DOHH2 (cell line): ENCODE data around the gene ROBO2.

ENCODE experiments used
- H3F3A ChIP-seq: fragments of 200-600 bp; sonication (generic), shearing (Covaris generic); 2 replicates; pipeline ENCODE4 v1.6.0; 2016; ENCODE audit warnings: antibody characterized with exemption, mild to moderate bottlenecking; ENCODE audit not compliant: control insufficient read depth, insufficient read depth
- H3K27ac ChIP-seq: fragments of 200-600 bp; sonication (generic); 2 replicates; pipeline ENCODE4 v1.5.1; 2014; ENCODE audit warnings: low read depth, mild to moderate bottlenecking, low read length, moderate library complexity
- H3K27me3 ChIP-seq: fragments of 200-600 bp; sonication (generic); 2 replicates; pipeline ENCODE4 v1.6.1; 2014; ENCODE audit warnings: mild to moderate bottlenecking, low read length, mixed read lengths; ENCODE audit not compliant: control insufficient read depth
- H3K36me3 ChIP-seq: fragments of 200-600 bp; sonication (generic); 2 replicates; pipeline ENCODE4 v1.6.1; 2014; ENCODE audit warnings: mild to moderate bottlenecking, low read length, moderate library complexity, mixed read lengths; ENCODE audit not compliant: control insufficient read depth
- H3K4me1 ChIP-seq: fragments of 200-600 bp; sonication (generic); 2 replicates; pipeline ENCODE4 v1.6.1; 2014; ENCODE audit warnings: mild to moderate bottlenecking, low read length, mixed read lengths; ENCODE audit not compliant: control insufficient read depth
- H3K4me2 ChIP-seq: fragments of 200-600 bp; sonication (generic); 2 replicates; pipeline ENCODE4 v1.6.0; 2014; ENCODE audit warnings: mild to moderate bottlenecking, low read length, moderate library complexity
- H3K4me3 ChIP-seq: fragments of 200-600 bp; sonication (generic); 2 replicates; pipeline ENCODE4 v1.5.1; 2014; ENCODE audit warnings: mild to moderate bottlenecking, low read length, mixed read lengths
- H3K79me2 ChIP-seq: fragments of 200-600 bp; sonication (generic); 2 replicates; pipeline ENCODE4 v1.6.1; 2014; ENCODE audit warnings: mild to moderate bottlenecking, low read length, mixed read lengths; ENCODE audit not compliant: control insufficient read depth
- H3K9me2 ChIP-seq: fragments of 200-600 bp; sonication (generic); replicated peaks from 2 replicates; pipeline ENCODE4 v1.6.1; 2014; ENCODE audit warnings: mild to moderate bottlenecking, low read length, mixed read lengths; ENCODE audit not compliant: control insufficient read depth
- H3K9me3 ChIP-seq: fragments of 200-600 bp; sonication (generic); 2 replicates; pipeline ENCODE4 v1.6.1; 2014; ENCODE audit warnings: antibody characterized with exemption, low read length, mixed read lengths; ENCODE audit not compliant: control insufficient read depth, insufficient read depth
- H4K20me1 ChIP-seq: fragments of 200-600 bp; sonication (generic); 2 replicates; pipeline ENCODE4 v1.6.0; 2014; ENCODE audit warnings: low read depth, mild to moderate bottlenecking, antibody characterized with exemption, low read length, moderate library complexity; ENCODE audit not compliant: control insufficient read depth, insufficient read depth
- EZH2phosphoT487 ChIP-seq: fragments of 200-600 bp; sonication (generic); IDR thresholded peaks from 2 replicates; pipeline ENCODE4 v1.6.1; 2017; ENCODE audit warnings: borderline replicate concordance, mild to moderate bottlenecking, antibody characterized with exemption, low read length, moderate library complexity, mixed read lengths
- TF ChIP-seq, protein P1 (sequence below): fragments of 200-600 bp; sonication (generic); IDR thresholded peaks from one replicate; pipeline ENCODE4 v1.5.1; 2014; ENCODE audit warnings: antibody characterized with exemption, mild to moderate bottlenecking, low read depth, low read length; ENCODE audit not compliant: poor library complexity, severe bottlenecking

Gene ROBO2

DNA sequence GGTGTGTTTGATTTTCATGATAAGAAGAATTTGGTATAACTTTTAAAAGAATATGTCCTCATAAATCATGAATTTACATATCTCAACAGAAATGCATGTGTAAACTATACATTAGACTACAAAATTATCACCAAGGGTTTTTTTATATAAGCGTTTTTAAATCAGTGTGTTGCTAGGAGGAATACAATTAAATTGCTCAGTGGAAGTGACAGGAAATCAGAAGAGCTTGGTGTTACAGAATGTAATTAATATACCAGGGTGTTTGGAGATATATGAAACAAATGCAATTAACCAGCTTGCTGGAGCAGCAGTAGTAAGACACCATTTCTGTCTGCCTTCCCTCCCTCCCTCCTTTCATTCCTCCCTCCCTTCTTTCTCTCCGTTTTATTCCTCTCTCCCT is 2.4 kb downstream of the ROBO2 start:
- no peak overlapping the region for H3K4me3 ChIP-seq

DNA sequence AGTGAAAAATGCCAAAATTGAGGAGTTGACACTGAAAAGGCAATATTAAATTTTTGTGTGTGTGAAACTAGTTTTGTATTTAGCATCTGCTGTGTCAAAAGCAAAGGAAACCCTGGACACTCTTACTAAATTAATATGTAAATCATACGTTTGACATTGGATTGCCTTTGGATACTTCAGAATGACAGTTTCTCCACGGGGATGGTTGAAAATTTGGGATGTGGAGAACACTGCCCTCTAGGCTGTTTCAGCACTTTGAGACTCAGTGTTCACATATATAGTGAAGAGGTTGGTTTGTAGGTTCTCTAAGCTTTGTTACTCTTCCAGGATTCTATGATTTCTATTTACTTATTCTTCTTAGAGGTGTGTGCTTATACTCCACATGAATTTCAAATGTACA is 3.0 kb downstream of the ROBO2 start:
- no peak overlapping the region for H3K4me2 ChIP-seq
- H3K36me3 ChIP-seq: no peaks in the 10 kb centered on the region
- no peaks in the 10 kb centered on the region for H3K4me1 ChIP-seq
- TF ChIP-seq EZH2phosphoT487: no peak
- TF ChIP-seq, protein P1, sequence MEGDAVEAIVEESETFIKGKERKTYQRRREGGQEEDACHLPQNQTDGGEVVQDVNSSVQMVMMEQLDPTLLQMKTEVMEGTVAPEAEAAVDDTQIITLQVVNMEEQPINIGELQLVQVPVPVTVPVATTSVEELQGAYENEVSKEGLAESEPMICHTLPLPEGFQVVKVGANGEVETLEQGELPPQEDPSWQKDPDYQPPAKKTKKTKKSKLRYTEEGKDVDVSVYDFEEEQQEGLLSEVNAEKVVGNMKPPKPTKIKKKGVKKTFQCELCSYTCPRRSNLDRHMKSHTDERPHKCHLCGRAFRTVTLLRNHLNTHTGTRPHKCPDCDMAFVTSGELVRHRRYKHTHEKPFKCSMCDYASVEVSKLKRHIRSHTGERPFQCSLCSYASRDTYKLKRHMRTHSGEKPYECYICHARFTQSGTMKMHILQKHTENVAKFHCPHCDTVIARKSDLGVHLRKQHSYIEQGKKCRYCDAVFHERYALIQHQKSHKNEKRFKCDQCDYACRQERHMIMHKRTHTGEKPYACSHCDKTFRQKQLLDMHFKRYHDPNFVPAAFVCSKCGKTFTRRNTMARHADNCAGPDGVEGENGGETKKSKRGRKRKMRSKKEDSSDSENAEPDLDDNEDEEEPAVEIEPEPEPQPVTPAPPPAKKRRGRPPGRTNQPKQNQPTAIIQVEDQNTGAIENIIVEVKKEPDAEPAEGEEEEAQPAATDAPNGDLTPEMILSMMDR: no peak
- peaks cover 3% of the 10 kb centered on the region; the same call in 1 of the 2 replicates for H3K9me3 ChIP-seq
- H3K79me2 ChIP-seq: no peaks in the 10 kb centered on the region
- H3K27ac ChIP-seq: no peak overlapping the region
- no peaks in the 10 kb centered on the region for H3K27me3 ChIP-seq
- no peaks in the 10 kb centered on the region for H4K20me1 ChIP-seq
- H3F3A ChIP-seq: no peaks in the 10 kb centered on the region
- H3K4me3 ChIP-seq: no peak overlapping the region
- H3K9me2 ChIP-seq: no peaks in the 10 kb centered on the region

More for the DNA sequence above, 2.4 kb downstream of the ROBO2 start:
- Histone ChIP-seq H3K27ac (no peak overlapping the region), H3K4me1 (no peaks in the 10 kb centered on the region), H4K20me1 (no peaks in the 10 kb centered on the region), H3K79me2 (no peaks in the 10 kb centered on the region), H3K36me3 (no peaks in the 10 kb centered on the region), H3K4me2 (no peak overlapping the region), H3K9me3 (peaks cover 3% of the 10 kb centered on the region; the same call in 1 of the 2 replicates), H3K9me2 (no peaks in the 10 kb centered on the region), H3F3A (no peaks in the 10 kb centered on the region), H3K27me3 (no peaks in the 10 kb centered on the region)
- no peak for TF ChIP-seq EZH2phosphoT487
- TF ChIP-seq, protein P1: no peak

DNA sequence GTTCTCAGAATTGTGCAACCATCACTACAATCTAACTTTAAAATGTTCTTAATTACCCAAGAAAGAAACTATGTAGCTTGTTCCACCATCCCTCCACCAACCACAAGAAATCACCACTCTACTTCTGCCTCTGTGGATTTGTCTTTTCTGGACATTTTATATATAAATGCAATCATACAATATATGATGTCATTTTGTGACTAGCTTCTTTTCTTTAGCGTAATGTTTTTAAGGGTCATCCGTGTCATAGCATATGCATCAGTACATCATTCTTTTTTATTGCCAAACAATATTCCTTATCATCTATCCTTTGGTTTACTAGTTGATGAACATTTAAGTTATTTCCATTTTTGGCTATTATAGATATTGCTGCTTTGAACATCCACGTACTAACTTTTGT is 5.8 kb downstream of the ROBO2 start:
- H3K27ac ChIP-seq: no peak overlapping the region
- no peaks in the 10 kb centered on the region for H3K4me1 ChIP-seq
- no peak overlapping the region for H3K4me2 ChIP-seq
- H3K9me3 ChIP-seq: peaks cover 3% of the 10 kb centered on the region; the same call in 1 of the 2 replicates
- no peaks in the 10 kb centered on the region for H3F3A ChIP-seq
- H3K27me3 ChIP-seq: no peaks in the 10 kb centered on the region
- H3K9me2 ChIP-seq: no peaks in the 10 kb centered on the region
- no peaks in the 10 kb centered on the region for H4K20me1 ChIP-seq
- H3K36me3 ChIP-seq: no peaks in the 10 kb centered on the region
- TF ChIP-seq EZH2phosphoT487: no peak
- TF ChIP-seq, protein P1: no peak
- no peak overlapping the region for H3K4me3 ChIP-seq
- H3K79me2 ChIP-seq: no peaks in the 10 kb centered on the region

DNA sequence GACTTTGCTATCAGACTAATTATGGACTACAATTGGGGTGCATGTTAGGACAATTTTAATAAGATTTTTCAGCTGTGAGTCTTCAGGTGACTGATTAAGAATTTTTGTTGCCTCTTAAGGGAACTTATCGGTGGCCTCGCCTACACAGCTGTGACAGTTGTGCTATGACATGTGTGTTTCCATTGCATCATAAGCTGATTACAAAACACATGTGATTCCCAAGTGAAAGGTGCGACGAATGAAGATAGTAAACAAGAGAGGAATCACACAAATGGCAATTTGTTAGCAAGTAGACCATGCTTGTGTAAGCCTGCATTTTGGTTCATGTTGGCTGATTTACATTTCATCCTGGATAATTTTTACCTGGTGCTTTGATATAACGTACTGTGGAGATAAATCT is 8.3 kb downstream of the ROBO2 start:
- H4K20me1 ChIP-seq: no peaks in the 10 kb centered on the region
- no peaks in the 10 kb centered on the region for H3K27me3 ChIP-seq
- H3K4me2 ChIP-seq: no peak overlapping the region
- no peaks in the 10 kb centered on the region for H3K36me3 ChIP-seq
- no peaks in the 10 kb centered on the region for H3F3A ChIP-seq
- no peaks in the 10 kb centered on the region for H3K9me2 ChIP-seq
- H3K79me2 ChIP-seq: no peaks in the 10 kb centered on the region
- H3K4me1 ChIP-seq: no peaks in the 10 kb centered on the region
- no peak for TF ChIP-seq EZH2phosphoT487
- TF ChIP-seq, protein P1: no peak
- H3K4me3 ChIP-seq: no peak overlapping the region
- no peak overlapping the region for H3K27ac ChIP-seq
- H3K9me3 ChIP-seq: peaks cover 3% of the 10 kb centered on the region; the same call in 1 of the 2 replicates
